Ovary (tissue), 3 donors: ENCODE results near the gene CHCHD3.

ENCODE experiments used
- CTCF ChIP-seq, 3 donors: fragments of 450-650 bp in 2 of 3; fragments of 200-600 bp in 1 of 3; IDR thresholded peaks; one replicate each; pipeline versions ENCODE4 v1.5.1 to v1.8.0; 2016 to 2022; ENCODE audit warnings: antibody characterized with exemption in 3 of 3, mild to moderate bottlenecking in 1 of 3
- POLR2A ChIP-seq: fragments of 450-650 bp; IDR thresholded peaks from one replicate; pipeline ENCODE4 v1.6.1; 2017; ENCODE audit warnings: antibody characterized with exemption, mild to moderate bottlenecking, moderate library complexity
- donor health status: DM: no; HTN: no; CAD: no.

- TF ChIP-seq CTCF (IDR thresholded peaks at IDR 0.05) (no peak), POLR2A (no peak)
Observed at GRCh38 chr7:132959891-132960290, 122.0 kb downstream of the CHCHD3 start.
